Endodermal cell (in vitro differentiated cells): ENCODE data around the gene CELF4. TPM values are rescaled to one million over a fixed set of nuclear protein-coding genes. Genes with fewer than 3 reads are reported as not detected.

Experiments
- DNase-seq: peaks from one replicate; pipeline ENCODE4 v3.0.0-alpha.2; 2017
- H3K27ac ChIP-seq: 2 replicates; pipeline ENCODE4 v1.5.1; 2013; ENCODE audit warnings: mild to moderate bottlenecking, low read depth, low read length, moderate library complexity
- H3K27me3 ChIP-seq: 2 replicates; pipeline ENCODE4 v1.6.1; 2013; ENCODE audit warnings: mild to moderate bottlenecking, low read length, moderate library complexity; ENCODE audit not compliant: insufficient read depth, control insufficient read depth, poor library complexity, severe bottlenecking
- H3K36me3 ChIP-seq: 2 replicates; pipeline ENCODE4 v1.7.0; 2013; ENCODE audit warnings: mild to moderate bottlenecking, low read length, moderate library complexity; ENCODE audit not compliant: control insufficient read depth, insufficient read depth
- H3K4me1 ChIP-seq: one replicate; pipeline ENCODE4 v1.7.0; 2013; ENCODE audit warnings: low read length; ENCODE audit not compliant: control insufficient read depth, insufficient read depth
- H3K4me3 ChIP-seq: 2 replicates; pipeline ENCODE4 v1.5.1; 2013; ENCODE audit warnings: mild to moderate bottlenecking, low read length, moderate library complexity
- H3K9ac ChIP-seq: 2 replicates; pipeline ENCODE4 v1.6.1; 2013; ENCODE audit warnings: mild to moderate bottlenecking, low read length, moderate library complexity; ENCODE audit not compliant: poor library complexity, severe bottlenecking; ENCODE audit errors: extremely low read depth
- H3K9me3 ChIP-seq: 2 replicates; pipeline ENCODE4 v1.6.1; 2013; ENCODE audit warnings: mild to moderate bottlenecking, low read length, moderate library complexity; ENCODE audit not compliant: control insufficient read depth
- H3K27ac Mint-ChIP-seq: 2 replicates; pipeline ENCODE4 v1.8.0; 2020; ENCODE audit warnings: mixed read lengths
- H3K27me3 Mint-ChIP-seq: 2 replicates; pipeline ENCODE4 v1.8.0; 2021; ENCODE audit warnings: mild to moderate bottlenecking, mixed read lengths; ENCODE audit not compliant: insufficient read depth
- H3K36me3 Mint-ChIP-seq: 2 replicates; pipeline ENCODE4 v1.8.0; 2020; ENCODE audit warnings: low read depth, mixed read lengths
- H3K4me1 Mint-ChIP-seq: 2 replicates; pipeline ENCODE4 v1.8.0; 2020; ENCODE audit warnings: mixed read lengths
- H3K4me3 Mint-ChIP-seq: 2 replicates; pipeline ENCODE4 v1.8.0; 2020; ENCODE audit warnings: mild to moderate bottlenecking, moderate library complexity, mixed read lengths
- H3K9me3 Mint-ChIP-seq: 2 replicates; pipeline ENCODE4 v1.8.0; 2020; ENCODE audit warnings: mild to moderate bottlenecking, mixed read lengths
- WGBS, 2 experiments: methylation state at CpG; one replicate each; pipeline versions ENCODE4 v1.1.5 to v1.1.7; 2013; ENCODE audit warnings: missing lambda C conversion rate in 2 of 2, mixed read lengths in 1 of 2; ENCODE audit not compliant: insufficient coverage in 1 of 2, insufficient read length in 1 of 2; 5-methylcytosine and 5-hydroxymethylcytosine counted together
- total RNA-seq, 2 donors: library from RNA; stranded (reverse); fragmentation: NEBNext Ultra II Directional in 1 of 2; extraction: Animal tissue kit (Norgen Biotek cat#: 25700) in 1 of 2; gene quantifications; 2 replicates in 1 of 2; 3 replicates in 1 of 2; pipeline ENCODE4 v1.2.1, GENCODE V29; 2021
- TF ChIP-seq, protein P1 (sequence below): fragments of 200-600 bp; sonication (generic); conservative IDR thresholded peaks from 2 replicates; pipeline ENCODE4 v1.5.0; 2021; ENCODE audit warnings: antibody characterized with exemption, mild to moderate bottlenecking

The CELF4 gene
- total RNA-seq, 2 donors from 2014 or later: 5.7 to 6.7 TPM

DNA sequence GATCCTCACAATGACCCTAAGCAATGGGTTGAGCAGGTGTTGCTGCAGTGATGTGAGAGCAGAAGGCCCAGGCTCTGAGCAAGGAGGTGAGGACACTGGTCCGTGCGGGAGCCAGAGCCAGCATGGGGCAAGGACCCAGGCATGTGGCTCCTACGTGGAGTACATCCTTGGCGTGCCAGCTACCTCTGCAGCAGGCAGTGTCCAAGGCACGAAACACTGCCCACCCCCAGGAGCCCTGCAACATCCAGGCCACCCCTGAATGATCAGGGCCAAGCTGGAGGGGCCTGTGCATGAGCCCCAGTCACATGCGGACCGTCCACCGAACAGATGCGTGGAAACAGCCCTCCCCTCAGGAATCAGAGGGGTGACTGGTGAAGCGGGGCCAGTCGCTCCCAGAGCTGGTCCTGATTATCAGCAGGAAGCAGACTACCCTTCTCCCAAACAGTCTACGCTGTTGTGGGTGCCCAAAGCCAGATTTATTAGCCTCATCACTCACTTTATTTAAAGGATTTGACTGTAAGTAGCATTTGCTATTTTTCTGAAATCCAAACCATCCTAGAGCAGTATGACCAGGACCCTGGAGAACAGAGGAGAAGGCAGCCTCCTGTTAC, 16.8 kb downstream of the CELF4 start:
- Mint-ChIP-seq H3K9me3 (no peaks in the 10 kb centered on the region), H3K4me1 (peaks cover 3% of the 10 kb centered on the region), H3K36me3 (no peaks in the 10 kb centered on the region), H3K27me3 (peaks cover 26% of the 10 kb centered on the region), H3K4me3 (no peak overlapping the region), H3K27ac (no peak overlapping the region)
- no peak overlapping the region for H3K4me3 ChIP-seq
- H3K27me3 ChIP-seq: peaks cover 6% of the 10 kb centered on the region
- 91% methylated on average over 9 to 12 of the region's 12 CpGs for WGBS, 2 experiments
- TF ChIP-seq, protein P1, sequence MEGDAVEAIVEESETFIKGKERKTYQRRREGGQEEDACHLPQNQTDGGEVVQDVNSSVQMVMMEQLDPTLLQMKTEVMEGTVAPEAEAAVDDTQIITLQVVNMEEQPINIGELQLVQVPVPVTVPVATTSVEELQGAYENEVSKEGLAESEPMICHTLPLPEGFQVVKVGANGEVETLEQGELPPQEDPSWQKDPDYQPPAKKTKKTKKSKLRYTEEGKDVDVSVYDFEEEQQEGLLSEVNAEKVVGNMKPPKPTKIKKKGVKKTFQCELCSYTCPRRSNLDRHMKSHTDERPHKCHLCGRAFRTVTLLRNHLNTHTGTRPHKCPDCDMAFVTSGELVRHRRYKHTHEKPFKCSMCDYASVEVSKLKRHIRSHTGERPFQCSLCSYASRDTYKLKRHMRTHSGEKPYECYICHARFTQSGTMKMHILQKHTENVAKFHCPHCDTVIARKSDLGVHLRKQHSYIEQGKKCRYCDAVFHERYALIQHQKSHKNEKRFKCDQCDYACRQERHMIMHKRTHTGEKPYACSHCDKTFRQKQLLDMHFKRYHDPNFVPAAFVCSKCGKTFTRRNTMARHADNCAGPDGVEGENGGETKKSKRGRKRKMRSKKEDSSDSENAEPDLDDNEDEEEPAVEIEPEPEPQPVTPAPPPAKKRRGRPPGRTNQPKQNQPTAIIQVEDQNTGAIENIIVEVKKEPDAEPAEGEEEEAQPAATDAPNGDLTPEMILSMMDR: no peak
- no peak for DNase-seq
- H3K36me3 ChIP-seq: no peaks in the 10 kb centered on the region
- H3K4me1 ChIP-seq: no peaks in the 10 kb centered on the region
- H3K9me3 ChIP-seq: no peaks in the 10 kb centered on the region
- H3K9ac ChIP-seq: no peak overlapping the region
- H3K27ac ChIP-seq: no peak overlapping the region

DNA sequence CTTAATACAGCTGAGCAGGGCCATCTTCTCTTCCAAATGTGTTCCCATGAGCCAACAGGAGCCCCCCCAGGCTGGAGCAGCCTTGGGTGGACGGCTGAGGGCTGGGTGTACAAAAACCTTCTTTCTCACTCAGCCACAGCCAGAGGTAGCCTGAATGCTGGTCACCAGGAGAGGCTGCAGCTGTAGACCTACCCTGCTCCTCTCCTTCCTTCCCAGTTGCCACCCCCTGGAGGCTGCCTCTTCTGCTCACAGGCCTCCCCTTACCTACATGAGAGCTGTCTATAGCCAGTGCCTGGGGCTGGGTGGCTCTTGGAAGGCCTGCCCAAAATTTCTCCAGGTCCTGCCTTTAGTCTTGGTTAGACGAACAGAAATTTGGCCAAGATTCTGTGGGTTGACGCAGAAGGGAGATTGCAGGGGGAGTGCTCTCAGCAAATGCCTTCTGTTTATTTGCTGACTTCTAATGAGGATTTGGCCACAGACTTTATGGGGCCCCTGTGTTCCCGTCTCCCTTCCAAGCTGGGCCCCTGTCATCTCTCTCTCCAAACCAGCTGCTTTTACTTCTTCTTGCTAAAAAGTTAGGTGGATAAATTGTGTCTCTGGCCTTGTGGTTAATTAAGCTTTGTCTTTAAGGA, 18.3 kb downstream of the CELF4 start:
- Mint-ChIP-seq H3K27me3 (peaks cover 22% of the 10 kb centered on the region), H3K4me3 (no peak overlapping the region), H3K36me3 (no peaks in the 10 kb centered on the region), H3K27ac (no peak overlapping the region), H3K4me1 (no peaks in the 10 kb centered on the region), H3K9me3 (no peaks in the 10 kb centered on the region)
- WGBS, 2 experiments: 88 to 89% methylated on average over 2 to 4 of the region's 4 CpGs
- Histone ChIP-seq H3K9me3 (no peaks in the 10 kb centered on the region), H3K36me3 (no peaks in the 10 kb centered on the region), H3K4me3 (no peak overlapping the region), H3K27me3 (no peaks in the 10 kb centered on the region), H3K4me1 (no peaks in the 10 kb centered on the region), H3K9ac (no peak overlapping the region), H3K27ac (no peak overlapping the region)
- DNase-seq: no peak
- TF ChIP-seq, protein P1: no peak

DNA sequence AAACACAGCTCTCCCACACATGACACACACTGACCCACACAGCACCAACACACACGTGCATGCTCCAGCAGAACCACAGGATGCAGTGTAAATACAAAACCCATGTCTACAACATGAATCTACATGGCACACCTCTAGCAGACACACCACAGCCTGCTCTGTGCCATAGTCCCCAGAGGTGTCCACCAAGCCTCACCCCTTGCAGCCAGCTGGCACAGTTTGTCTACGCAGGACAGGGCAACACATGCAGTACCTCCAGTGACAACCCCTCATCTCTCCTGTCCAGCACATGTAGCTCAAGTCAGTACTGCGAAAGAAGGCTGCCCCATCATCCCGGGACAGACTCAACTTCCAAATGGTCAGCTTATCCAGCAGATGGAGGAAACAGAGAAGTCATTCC, 18.9 kb downstream of the CELF4 start:
- WGBS, 2 experiments: 86 to 90% methylated on average over 1 to 4 of the region's 4 CpGs
- Histone ChIP-seq H3K9ac (no peak overlapping the region), H3K4me1 (no peaks in the 10 kb centered on the region), H3K9me3 (no peaks in the 10 kb centered on the region), H3K4me3 (no peak overlapping the region), H3K27me3 (no peaks in the 10 kb centered on the region), H3K27ac (no peak overlapping the region), H3K36me3 (no peaks in the 10 kb centered on the region)
- Mint-ChIP-seq H3K27me3 (peaks cover 21% of the 10 kb centered on the region), H3K9me3 (no peaks in the 10 kb centered on the region), H3K36me3 (no peaks in the 10 kb centered on the region), H3K4me1 (no peaks in the 10 kb centered on the region), H3K4me3 (no peak overlapping the region), H3K27ac (no peak overlapping the region)
- TF ChIP-seq, protein P1: no peak
- DNase-seq: no peak
